ENCODE data around the gene S100A11. TPM values are rescaled to one million over a fixed set of nuclear protein-coding genes. Genes with fewer than 3 reads are reported as not detected.
A peak's percentile ranks its signal among the peaks of the same experiment; 100 is the strongest.
"Not testable (repeated sequence)": the region's sequence is repeated elsewhere in the genome, so short reads cannot be mapped to it uniquely, and the experiment has no call there.

Gene S100A11
- total RNA-seq: 57.5 and 77.9 TPM in 2 replicates

DNA sequence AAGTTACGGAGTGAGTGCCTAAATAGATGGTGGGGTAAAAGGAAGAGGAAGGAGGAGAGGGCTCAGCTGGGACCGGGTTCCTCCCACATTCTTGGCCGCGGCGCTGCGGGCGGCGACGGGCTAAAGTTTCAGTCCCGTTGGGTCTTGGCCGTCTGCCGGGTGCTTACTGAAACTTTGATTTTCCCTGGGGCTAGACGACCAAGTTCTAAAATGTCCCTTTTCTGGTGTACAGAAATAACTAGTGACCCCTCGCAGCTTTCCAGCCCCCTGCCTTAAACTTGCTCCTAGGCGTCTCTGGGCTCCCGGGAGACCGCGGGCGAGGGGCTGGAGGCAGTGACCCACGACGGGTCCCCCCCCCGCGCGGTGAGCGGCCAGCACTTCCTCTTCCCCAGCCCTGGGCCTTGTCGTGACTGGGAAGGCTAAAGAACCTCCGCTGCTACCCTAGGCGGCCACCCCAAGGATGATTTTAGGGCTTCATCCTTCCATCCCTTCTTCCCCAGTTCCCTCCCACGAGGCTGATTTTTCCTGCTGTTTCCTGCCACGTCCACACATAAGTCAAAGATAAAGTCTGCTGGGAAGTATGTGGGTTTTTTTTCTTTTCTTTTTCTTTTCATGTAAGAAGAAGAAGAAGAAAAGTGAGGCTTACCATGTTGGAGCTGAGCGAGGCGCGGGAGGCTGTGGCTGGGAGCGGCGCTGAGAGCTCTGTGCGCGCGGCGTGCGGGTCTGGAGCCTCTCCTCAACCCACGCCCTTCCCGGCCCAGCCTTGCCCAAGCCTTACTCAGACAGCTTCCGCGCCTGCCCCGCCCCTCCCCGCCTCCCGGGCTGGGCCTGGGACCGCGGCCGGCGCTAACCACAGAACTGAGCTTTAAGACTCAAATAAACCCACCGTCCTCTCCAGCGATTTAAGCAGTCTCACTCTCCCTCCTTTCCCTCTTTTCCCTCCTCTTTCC, at the start of gene S100A11:
S100A11 (minus strand) TSS at position 738 of the 950 bp plus-strand sequence; CDS start at position 649, 89 bp downstream.
- DNase-seq (ENCODE audit: low read depth): peak; percentile 57

DNA sequence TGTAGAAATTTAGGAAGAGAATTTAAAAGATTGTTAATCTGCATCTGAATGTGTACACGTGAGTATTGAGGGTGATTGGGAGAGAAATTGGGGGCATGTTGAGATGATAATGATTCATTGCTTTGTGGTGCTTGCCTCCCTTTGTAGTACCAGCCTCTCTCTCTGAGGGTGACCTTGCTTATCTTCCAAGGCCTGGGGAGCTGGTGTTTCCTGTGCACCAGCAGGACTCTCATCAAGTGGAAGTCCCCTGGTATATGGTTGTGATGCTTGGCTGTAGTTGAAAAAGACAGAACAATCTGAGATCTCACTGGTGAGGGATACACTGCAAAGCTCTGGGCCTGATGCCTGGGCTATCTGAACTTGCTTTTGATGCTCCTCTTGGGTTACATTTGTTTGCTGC, 48.0 kb upstream of the S100A11 start:
- DNase-seq (ENCODE audit: low read depth): no peak

DNA sequence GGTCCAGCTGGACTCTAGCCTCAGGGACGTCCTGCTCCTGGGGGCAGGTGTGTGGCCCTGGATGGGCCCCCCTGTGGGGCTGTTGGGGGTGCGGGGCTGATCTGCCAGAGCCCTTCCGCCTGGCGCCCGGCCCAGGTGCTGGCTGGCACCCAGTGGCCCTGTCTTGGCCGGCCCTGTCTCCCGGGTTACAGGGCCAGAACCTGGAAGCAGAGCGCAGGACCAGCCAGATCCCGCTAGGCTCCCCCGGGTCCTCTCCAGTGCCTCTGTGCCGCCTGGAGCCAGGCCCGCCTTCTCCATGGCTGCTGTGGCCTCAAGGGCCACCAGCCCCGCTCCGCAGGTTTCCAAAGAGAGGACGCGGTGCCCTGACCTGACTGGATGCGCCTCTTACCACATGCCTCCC, 44.2 kb upstream of the S100A11 start:
- not testable (repeated sequence) for DNase-seq (ENCODE audit: low read depth)

DNA sequence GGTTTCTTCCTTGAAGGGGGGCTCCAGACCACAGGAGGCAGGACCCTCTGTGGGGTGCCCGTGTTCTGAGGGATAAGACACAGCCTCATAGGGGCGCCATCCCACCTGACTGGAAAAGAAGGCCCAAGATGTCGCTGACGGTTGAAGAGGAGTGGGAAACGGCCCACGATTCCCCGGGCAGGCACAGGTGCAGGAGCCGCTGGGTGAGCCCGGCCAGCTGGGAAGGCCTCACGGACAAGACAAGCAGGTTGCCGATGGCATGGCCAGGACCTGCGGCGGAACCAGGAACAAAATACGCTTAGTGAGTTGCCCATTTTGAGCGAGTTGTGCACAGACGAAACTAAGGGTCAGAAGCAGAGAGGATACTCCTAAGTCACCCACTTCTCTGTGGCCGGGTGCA, 43.7 kb upstream of the S100A11 start:
- DNase-seq (ENCODE audit: low read depth): not testable (repeated sequence)

DNA sequence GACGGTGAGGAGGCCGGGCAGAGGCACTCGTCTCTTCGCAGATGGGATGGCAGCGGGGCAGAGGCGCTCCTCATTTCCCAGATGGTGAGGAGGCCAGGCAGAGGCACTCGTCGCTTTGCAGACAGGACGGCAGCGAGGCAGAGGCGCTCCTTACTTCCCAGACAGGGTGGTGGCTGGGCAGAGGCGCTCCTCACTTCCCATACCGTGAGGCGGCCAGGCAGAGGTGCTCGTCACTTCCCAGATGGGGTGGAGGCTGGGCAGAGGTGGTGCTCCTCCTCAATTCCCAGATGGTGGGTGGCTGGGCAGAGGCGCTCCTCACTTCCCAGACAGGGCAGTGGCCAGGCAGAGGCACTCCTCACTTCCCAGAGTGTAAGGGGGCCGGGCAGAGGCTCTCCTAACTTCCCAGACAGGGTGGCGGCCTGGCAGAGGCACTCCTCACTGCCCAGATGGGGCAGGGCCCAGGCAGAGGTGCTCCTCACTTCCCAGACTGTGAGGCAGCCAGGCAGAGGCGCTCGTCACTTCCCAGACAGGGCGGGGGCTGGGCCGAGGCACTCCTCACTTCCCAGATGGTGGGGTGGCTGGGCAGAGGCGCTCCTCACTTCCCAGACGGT, 42.1 kb upstream of the S100A11 start:
- DNase-seq (ENCODE audit: low read depth): no peak

DNA sequence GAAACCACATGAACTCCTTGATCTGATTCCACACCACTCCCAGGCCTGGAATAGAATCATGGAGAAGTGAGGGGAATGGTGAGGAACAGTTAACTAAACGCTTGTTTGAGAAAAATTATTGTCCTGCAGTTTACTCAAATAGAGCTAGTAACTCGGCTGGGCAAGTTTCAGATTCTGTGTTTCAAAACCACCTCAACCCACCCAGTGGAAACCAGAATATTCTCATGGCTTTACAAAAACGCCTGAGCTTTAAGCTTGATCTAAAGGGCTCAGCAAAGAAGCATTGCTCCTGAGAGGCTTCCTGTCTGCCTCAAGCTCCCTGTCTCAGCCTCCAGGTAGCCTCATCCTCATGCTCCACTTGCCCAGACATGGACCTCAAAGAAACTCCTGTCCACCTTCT, 35.5 kb upstream of the S100A11 start:
- DNase-seq (ENCODE audit: low read depth): no peak

DNA sequence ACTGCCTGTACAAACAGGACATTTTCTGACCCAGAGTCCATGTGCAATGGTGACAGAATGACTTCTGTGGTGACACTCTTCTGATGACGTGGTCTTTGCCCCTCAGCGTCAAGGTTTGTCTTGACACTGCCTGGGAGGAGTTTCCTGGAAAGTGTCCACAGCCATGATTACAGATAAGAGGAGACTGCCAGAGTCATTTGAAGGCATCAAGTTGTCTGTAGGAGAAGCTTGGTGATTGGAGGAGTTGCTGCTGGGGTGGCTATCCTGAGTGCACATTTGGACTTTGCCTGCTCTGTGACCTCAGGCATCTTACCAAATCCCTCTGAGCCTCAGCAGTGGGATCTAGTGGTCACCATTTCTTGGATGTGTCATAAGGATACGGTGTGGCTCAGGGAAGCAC, 34.3 kb upstream of the S100A11 start:
- DNase-seq (ENCODE audit: low read depth): no peak

DNA sequence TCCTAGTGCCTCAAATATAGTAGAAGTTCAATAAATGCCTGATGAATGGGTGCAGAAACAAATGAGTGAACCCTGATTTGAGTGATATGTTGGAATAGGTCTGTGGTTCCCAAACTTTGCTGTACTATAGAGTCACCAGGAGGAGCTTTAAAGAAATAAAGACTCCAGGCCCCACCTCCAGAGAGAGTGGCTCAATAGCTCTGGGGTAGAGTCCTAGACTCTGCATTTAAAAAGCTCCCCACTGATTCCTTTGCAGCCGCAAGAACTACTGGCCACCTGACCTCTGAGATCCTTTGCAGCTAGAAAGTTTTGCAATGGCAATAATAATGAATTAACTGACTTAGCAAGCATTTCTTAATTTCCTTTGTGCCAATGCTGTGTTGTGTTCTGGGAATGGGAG, 31.1 kb upstream of the S100A11 start:
- DNase-seq (ENCODE audit: low read depth): no peak

DNA sequence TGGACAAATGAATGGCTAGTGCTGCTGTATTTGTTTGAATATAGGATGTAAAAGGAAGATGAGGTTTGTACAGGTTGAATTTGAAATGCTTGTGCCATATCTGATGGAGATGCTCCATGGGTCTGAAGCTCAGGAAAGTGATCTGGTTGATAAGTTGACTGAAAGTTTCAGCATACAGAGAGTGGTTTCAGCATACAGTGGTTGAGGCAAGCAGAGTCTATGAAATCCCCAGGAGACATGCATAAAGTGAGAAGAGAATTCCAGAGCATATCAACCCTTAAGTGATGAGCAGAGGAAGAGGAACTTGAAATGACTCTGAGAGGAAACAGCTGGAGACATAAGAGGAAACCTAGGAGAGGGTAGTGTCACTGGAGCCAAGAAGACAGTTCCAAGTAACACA, 30.3 kb upstream of the S100A11 start:
- no peak for DNase-seq (ENCODE audit: low read depth)

DNA sequence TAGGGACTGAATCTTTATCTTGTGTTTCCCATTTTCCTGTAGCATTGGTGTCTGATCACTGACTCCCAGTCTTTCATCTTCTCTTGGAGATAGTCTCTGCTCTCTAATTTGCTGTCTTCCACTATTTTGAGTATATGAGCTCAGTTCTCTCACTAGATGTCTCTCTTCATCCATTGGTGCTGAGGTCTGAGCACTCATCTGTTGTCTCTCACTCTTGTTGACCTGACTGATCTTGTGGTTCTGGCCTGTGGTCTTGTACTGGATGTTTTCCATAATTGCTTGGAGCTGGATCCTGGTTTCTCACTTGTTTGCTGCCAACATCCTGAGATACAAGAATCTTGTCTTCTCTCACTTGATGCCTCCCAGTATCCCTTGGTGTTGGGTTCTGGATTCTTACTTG, 25.1 kb upstream of the S100A11 start:
- DNase-seq (ENCODE audit: low read depth): no peak

DNA sequence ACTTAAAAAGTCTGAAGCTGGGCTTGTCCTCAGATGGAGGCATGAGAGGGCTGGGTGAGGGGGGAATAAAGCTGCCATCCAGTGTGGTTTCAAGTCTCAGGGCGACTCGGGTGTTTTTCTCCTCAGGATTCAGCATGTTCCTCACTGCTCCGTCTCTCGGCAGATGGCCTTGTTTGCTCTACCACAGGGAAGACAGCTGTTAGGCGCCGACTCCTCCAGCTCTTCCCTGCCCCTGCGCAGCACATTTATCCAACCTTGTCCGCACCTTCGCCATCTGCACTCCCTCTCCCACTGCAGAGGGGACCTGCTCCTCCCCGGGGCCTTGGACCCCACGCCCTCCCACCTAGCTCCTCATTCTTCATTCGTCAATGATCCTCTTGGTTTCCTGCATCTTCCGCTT, 16.6 kb upstream of the S100A11 start:
- no peak for DNase-seq (ENCODE audit: low read depth)

DNA sequence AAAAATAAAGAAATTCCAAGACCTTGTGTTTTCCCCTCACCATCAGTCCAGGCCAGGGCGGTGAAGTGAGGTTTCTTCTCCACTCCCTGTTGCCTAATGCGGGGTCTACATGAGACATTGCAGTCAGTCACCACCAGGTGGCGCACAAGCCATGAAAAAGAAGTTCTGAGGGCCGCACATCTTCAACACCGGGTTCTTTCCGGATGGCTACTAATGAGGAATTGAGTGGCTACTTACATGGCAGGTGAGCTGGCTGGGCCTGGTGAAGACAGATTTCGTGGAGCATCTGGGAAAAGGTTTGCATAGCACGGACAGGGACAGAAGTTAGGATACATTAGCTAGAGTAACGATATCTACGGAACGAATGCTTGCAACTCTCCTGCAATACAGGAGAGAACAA, 15.8 kb upstream of the S100A11 start:
- peak; percentile 75 for DNase-seq (ENCODE audit: low read depth)

DNA sequence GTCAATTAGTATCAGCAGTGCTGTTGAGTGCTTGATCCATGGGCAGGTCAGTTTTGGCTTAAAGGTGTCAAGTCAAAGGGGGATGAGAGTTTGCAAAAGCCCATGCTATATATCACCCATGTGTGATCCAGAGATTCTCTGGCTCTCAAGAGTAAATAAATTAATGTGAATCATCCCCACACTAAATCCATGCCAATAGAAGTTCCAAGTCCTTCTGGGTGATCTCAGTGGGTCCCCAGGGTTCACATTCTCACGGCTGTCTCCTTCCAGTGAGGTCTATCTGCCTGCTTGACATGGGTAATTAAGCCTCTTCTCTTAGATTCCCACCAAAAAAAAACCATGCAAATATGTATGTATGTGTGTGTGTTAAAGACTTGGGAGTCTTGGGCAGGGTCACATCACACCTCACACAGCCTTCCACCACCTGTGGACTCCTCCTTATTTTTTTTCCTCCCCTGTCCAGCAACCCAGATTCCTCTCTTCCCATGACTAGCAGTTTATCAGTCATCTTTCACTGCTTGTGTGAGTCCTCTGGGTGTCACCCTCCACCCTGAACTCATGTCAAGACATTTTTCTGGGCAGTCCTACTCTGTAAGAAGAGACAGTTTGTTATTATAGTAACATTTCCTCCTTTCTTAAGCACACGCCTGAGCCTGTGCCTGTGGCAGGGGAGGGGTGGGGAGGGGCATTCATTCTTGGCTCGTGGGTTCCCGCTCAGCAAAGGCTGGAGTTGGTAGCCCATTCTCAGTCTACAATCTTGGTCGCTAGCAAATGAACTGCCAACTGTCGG, 14.3 kb upstream of the S100A11 start:
- peak; percentile 42 for DNase-seq (ENCODE audit: low read depth)

DNA sequence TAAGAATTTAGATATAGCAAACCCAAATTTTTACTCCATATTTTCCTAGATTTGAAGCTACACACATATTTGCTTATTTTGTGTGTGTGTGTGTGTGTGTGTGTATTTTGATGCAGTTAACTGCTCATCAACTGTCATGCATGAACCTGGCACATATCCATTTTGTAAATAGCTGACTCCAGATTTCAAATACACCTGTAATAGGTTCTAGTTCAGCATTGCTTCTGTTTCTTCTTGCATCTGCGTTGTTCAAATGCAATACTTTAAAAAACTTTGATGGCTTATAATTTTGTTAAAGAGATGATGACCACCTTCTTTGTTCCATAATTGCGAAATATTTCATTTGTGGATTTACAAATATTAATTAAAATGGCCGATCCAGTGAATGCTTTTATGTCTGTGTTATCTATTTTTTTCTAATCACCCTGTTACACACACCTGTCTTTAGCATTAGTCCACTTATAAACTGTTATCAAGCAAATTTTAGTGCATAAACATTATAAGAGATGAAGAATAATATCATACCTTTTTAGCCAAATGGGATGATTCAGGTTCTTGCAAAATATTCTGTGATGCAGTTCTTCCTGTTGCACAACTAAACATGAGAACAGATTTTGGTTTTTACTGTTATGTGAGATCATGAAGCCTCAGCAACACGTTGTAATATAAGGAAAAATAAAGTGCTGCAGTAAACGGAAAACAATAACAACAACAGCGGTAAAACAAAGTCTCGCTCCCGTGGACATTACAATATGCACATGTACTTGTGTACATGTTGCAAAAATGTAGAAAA, 12.7 kb upstream of the S100A11 start:
- DNase-seq (ENCODE audit: low read depth): peak; percentile 54

DNA sequence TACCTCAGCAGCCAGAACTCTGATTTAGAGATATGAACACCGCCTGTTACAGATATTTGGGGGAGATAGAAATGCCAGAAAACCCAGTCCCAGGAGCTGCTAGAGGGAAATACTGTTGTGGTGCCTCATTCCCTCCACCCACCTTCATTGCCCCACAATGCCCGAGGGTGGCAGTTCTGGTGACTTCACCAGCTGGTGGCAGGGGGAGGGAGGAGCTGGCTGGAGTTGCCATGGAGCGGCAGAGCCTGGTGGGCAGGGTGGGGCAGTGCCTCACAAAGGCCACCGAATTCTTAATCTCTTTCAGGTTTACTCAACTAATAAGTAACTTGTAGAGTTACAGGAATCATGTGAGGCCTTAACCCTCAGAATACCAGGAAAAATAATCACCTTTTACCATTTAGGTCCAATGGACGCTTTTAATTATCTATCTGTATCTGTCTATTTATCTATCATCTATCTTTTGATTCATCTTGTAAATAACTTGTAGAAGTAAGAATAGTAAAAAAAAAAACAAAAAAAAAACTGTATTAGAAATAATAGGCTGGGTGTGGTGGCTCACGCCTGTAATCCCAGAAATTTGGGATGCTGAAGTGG, 11.7 kb upstream of the S100A11 start:
- DNase-seq (ENCODE audit: low read depth): peak; percentile 95

DNA sequence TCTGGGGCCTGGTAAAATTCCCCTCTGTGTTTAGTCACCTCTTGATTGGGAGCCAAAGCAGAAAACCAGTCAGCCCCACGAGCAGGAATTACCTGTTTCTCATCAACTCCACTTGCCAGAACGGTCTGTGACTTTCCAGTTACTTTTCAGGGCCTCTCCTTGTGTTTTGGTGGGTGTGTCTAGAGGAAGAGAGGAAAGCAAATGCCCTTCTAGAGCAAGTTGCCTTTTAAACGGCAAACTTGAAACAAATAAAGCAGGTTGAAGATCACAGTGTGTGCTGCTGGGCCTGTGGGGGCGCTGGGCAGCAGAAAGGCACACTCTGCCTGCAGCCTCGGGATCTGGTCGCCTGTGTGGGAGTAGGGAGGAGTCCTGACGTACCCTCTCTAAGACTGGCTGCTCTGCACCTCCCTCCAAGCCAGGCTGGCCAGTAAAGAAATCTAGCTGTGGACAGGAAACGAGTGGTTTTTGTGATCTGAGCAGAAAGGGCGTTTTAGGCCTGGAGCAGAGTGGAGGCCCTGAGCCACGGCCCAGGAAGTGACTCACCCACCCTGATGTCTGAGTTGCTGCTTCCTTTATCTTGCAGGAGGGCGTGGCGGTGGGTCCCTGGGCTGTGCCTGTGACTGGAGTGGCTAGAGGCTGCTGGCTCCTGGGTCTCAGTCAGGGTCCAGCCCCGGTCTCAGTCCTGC, 11.1 kb upstream of the S100A11 start:
- peak; percentile 99 for DNase-seq (ENCODE audit: low read depth)

DNA sequence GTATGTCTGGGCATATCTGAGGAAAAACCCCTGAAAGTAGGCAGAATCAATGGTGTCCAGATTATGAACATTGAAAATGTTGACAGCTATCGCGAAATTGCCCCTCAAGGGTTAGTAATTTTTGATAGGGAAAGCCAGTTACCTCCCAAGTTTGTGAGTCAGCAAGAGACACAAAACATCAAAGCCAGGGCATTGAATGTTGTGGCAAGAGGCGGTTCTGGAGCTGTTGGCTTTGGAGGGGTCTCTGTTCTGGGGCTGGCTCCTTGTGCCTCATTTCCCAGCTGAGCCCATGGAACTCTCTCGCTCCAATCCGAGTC, 10.6 kb upstream of the S100A11 start:
- no peak for DNase-seq (ENCODE audit: low read depth)

DNA sequence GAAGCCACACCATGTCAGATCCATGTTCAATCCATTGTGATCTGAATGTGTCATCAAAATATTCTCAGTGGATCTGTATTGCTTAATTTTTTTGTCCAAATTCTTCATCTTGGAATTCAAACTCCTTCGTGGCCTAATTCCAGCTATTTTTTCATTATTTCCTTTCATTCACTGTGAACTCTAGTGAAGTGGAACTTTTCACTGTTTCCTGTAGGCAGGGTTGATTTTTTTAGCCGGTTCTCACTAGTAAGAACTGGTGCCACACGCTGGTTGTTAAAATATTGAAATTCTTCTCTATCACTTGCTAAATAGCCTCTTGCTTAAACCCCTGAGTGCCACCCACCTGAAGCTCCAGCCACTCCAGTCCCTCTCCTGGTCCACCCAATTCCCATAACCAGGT, 7.6 kb upstream of the S100A11 start:
- DNase-seq (ENCODE audit: low read depth): peak; percentile 56

DNA sequence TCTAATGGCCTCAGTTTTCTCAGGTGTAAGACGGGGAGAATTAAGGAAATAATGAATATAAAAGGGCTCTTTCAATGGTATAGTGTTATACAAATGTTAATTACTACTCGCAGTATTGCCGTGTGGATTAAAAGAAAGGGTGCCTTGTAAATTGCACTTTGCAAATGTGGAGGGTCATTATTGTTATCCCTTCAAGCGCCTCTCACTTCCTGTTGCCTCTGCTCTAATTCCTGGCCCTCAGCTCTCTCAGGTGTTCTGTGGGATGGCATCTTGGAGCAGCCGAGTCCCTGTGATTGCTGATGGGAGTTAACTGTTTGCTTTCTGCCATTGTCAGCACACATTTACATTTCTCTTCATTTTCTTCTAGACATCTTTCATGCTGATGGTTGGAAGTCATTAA, 7.1 kb upstream of the S100A11 start:
- no peak for DNase-seq (ENCODE audit: low read depth)

DNA sequence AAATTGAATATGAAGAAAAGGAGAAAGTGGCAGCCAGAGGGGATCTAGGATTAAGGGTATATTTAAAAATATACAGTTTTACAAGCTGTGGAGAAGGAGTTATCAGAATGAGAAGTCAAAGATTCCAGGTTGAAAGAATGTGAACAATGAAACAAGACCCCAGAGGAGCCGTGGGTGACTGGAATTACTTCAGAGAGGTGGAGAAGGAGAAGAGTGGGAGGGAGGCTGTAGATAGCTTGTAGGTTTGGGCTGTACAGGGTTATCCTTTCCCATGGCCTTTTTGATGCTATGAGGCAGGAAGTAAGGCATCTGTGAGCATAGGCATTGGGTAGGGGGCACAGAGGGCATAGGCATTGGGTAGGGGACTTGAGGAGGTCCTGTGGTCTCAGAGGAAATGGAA, 5.2 kb upstream of the S100A11 start:
- no peak for DNase-seq (ENCODE audit: low read depth)

DNA sequence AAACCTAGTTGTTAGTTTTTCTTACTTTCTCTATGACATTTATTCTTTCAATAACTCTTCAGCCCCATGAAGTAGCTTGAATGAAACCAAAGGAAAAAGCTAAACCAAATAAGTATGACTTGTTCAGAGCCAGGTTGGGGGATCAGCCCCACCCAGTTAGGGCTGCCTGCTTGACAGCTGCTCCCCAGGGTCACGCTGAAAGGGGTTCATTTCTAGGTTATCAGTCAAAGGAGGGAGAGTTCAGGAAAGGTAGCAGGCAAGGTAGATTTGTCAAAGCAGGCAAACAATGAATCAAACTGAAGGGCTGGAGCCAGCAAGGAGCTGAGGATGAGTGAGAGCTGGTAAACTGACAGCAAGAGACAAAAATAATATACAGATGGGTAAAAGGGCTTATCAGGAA, 3.1 kb upstream of the S100A11 start:
- DNase-seq (ENCODE audit: low read depth): no peak
